HEK293 (cell line): ENCODE measurements around the gene BMS1.

ENCODE experiments used
- CTCF ChIP-seq: fragments of 450-650 bp; formaldehyde crosslinking; IDR thresholded peaks from 2 replicates; pipeline ENCODE4 v1.5.1; 2016; ENCODE audit warnings: missing biosample characterization, missing genetic modification characterization
- PATZ1 ChIP-seq: fragments of 450-650 bp; formaldehyde crosslinking; IDR thresholded peaks from 2 replicates; pipeline ENCODE4 v1.5.1; 2016; ENCODE audit warnings: missing biosample characterization, missing genetic modification characterization
- YY1 ChIP-seq: fragments of 450-650 bp; formaldehyde crosslinking; IDR thresholded peaks from 2 replicates; pipeline ENCODE4 v1.5.1; 2018; ENCODE audit warnings: missing biosample characterization, missing genetic modification characterization
- ZNF510 ChIP-seq: fragments of 450-650 bp; formaldehyde crosslinking; IDR thresholded peaks from 2 replicates; pipeline ENCODE4 v1.5.1; 2018; ENCODE audit warnings: mild to moderate bottlenecking, missing genetic modification characterization, missing biosample characterization; ENCODE audit not compliant: insufficient replicate concordance

- TF ChIP-seq ZNF510 (tag by site-specific recombination) (no peak), PATZ1 (tag by site-specific recombination) (no peak), YY1 (tag by site-specific recombination) (no peak), CTCF (tag by site-specific recombination) (no peak)
Observed at GRCh38 chr10:42783181-42783549, 570 bp downstream of the BMS1 start.
